Middle frontal gyrus (tissue), 1 donor: ENCODE results near the gene ANKH.

ENCODE experiments used
- DNase-seq: peaks from one replicate; pipeline ENCODE4 v3.0.0-alpha.2; 2015; ENCODE audit warnings: low spot score; ENCODE audit errors: extremely low spot score

ANKH gene

DNA sequence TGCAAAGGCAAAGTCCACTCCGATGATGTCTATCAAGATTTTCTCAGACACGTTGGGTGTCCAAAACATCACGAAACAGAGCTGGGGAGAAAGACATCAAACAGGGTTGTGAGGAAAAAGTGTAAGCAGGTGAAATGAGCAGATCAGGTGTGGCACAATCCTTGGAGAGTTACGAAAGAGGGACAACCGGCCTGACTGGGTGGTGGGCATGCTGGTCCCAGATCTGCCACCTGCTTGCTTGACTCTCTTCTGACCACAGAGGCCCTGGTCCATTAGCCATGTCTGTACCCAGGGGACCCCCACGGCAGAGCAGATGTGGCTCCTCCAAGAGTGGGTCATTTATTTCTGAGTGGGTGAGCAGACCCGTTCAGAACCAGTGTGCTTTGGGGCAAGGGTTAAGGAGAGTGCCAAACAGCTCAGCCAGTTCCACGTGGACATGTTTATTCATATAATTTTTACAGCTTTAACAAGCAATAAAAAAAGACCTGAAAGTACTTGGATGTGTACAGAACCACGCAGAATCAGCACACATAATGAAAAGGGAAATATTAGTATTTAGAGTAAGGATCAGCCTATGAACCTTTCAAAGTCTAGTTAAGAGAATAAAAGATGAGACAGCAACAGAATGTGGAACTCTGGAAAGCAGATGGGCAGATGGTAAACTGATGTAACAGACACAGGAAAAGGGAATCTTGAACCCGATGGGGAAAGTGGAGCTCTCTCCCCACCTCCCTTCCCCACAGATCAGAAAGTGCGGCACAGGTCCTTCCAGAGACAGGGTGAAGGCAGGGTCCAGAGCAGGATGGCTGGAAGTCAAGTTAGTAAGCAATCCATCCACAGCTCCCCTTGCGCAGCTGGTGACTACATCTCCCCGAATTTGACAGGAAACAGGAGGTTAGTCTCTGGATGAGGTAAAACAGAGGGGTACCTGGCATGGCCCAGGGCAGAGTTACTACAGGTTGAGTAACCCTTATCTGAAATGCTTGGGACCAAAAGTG lies 154.5 kb downstream of the ANKH start:
- no peak for DNase-seq

DNA sequence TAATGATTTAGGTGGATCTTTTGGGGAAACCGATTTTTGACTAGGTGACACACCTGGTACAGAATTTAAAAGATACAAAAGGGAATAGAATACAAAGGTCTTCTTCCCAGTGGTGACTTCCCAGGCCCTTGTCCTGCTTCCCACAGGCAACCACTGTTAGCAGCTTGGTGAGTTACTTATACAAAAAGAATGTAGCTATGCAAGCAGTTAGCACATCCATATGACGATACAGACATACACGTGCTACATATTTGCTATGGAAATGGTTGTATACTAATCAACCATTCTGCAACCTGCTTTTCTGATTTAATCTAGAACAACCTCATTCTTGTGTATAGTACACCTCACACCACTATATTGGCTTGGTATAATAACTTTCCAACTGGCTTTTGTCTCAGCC lies 156.1 kb downstream of the ANKH start:
- DNase-seq: no peak

DNA sequence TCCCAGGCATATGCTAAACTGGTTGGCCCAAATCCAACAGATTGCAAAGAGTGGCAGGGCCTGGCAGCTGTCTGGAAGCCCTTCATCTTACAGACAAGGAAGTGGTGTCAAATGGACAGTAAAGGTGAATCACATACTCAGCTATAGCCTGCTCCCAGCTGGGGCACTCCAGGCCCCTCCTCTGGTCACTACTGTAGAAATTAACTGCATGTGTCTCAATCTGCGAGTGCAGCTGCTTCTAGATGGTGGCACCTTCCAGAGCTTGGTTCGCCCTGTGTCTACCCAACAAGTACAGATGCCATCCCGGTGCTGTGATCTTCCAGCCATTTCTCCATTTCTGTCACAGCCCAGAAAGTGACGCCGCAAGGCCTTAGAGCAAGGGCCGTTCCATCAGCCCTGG lies 156.9 kb downstream of the ANKH start:
- DNase-seq: no peak

- DNase-seq: no peak
Observed at GRCh38 chr5:14713476-14714390, 157.8 kb downstream of the ANKH start.

- DNase-seq: no peak
Observed at GRCh38 chr5:14712666-14713065, 158.9 kb downstream of the ANKH start.

GRCh38 chr5:14712131-14712530 lies 159.4 kb downstream of the ANKH start:
- no peak for DNase-seq

- no peak for DNase-seq
Observed at GRCh38 chr5:14710313-14710994, 161.1 kb downstream of the ANKH start.

- DNase-seq: no peak
Observed at GRCh38 chr5:14708551-14708950, 163.0 kb downstream of the ANKH start.

GRCh38 chr5:14707811-14708390 lies 163.7 kb downstream of the ANKH start:
- DNase-seq: no peak

GRCh38 chr5:14706615-14707021 lies 165.0 kb downstream of the ANKH start:
- DNase-seq: no peak

DNA sequence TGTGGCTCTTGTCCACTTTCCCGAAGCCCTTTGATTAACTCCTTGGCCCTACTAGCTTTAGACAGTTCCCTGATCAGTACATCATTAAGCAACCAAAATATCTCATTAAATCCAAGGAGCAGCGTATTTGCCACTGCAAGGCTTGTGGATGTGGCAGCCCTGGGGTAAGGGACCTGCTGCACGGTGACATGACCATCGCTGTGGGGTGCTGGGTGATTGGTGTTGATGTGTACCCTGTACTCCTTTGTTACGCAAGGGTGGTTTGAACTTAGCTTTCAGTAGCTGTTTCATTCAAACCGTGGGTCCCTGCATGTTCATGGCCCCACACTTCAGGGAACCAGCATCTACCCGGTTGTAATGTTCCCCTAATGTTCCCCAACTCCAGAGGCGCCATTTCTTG lies 166.0 kb downstream of the ANKH start:
- no peak for DNase-seq

- no peak for DNase-seq
Observed at GRCh38 chr5:14702238-14702839, 169.2 kb downstream of the ANKH start.

GRCh38 chr5:14701556-14701955 lies 170.0 kb downstream of the ANKH start:
- no peak for DNase-seq

- DNase-seq: no peak
Observed at GRCh38 chr5:14700478-14701436, 170.8 kb downstream of the ANKH start.

GRCh38 chr5:14699807-14700400 lies 171.7 kb downstream of the ANKH start:
- no peak for DNase-seq

- DNase-seq: no peak
Observed at GRCh38 chr5:14699159-14699558, 172.4 kb downstream of the ANKH start.

GRCh38 chr5:14698495-14698894 lies 173.1 kb downstream of the ANKH start:
- DNase-seq: no peak

DNA sequence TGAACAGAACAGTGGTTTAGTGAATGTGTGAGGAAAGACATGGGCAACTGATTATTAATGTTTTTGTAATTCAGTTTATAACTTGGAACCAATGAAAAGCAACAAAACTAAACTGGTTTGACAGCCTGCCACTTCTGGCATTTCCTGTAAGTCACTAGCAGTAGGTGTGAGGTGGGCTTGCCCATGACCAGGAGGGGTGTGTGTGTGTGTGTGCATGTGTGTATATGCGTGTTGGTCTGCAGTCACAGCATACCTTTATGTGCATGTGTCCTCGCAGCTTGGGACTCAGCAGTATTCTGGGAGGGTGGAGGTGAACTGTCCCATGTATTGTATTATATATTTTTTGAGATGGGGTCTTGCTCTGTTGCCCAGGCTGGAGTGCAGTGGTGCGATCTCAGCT lies 174.7 kb downstream of the ANKH start:
- no peak for DNase-seq

DNA sequence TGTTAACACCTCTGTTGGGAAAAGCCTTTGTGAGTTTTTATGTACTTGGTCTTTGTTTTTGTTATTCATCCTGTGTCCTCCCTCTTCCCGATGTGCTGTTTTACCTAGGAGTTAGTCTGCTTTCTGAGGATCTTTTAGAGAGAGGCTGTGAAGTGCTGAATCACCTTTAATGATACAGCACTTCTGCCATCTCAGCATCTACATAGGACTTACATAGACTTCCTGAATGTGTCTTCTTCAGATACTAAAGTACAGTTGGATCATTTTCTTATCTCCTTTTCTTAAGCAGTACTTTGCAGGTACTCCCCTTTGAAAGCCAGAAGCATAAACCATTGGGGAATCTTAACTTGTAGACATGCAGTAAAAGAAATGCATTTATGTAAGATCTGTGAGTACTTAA lies 175.5 kb downstream of the ANKH start:
- no peak for DNase-seq
